H1 (cell line): ENCODE data around the gene ZNF92. TPM values are rescaled to one million over a fixed set of nuclear protein-coding genes. Genes with fewer than 3 reads are reported as not detected.

ENCODE experiments used
- ASH2L ChIP-seq: fragments of 200-600, 300-600 bp; sonication (generic); IDR thresholded peaks from one replicate; pipeline ENCODE4 v1.7.1; 2017; ENCODE audit warnings: low read length
- BCL11A ChIP-seq, 2 experiments: IDR thresholded peaks; one replicate each; pipeline ENCODE4 v1.6.1; 2011; ENCODE audit warnings: low read depth in 2 of 2, low read length in 2 of 2, mild to moderate bottlenecking in 2 of 2
- CHD7 ChIP-seq: fragments of 300-600 bp; sonication (generic); IDR thresholded peaks from 2 replicates; pipeline ENCODE4 v1.7.1; 2012; ENCODE audit warnings: low read length, moderate library complexity, mild to moderate bottlenecking, inconsistent platforms; ENCODE audit not compliant: insufficient replicate concordance
- JUND ChIP-seq: IDR thresholded peaks from 2 replicates; pipeline ENCODE4 v1.6.1; 2011; ENCODE audit warnings: mild to moderate bottlenecking, improper control_type of control experiment, low read length
- SIRT6 ChIP-seq: IDR thresholded peaks from one replicate; pipeline ENCODE4 v1.7.1; 2012; ENCODE audit warnings: low read length, inconsistent platforms
- SIX5 ChIP-seq: IDR thresholded peaks from 2 replicates; pipeline ENCODE4 v1.6.1; 2011; ENCODE audit warnings: mild to moderate bottlenecking, low read depth, low read length
- SP4 ChIP-seq: IDR thresholded peaks from 2 replicates; pipeline ENCODE4 v1.6.1; 2012; ENCODE audit warnings: low read length, inconsistent platforms
- TCF12 ChIP-seq: IDR thresholded peaks from 2 replicates; pipeline ENCODE4 v1.6.1; 2011; ENCODE audit warnings: low read depth, mild to moderate bottlenecking, low read length
- polyA plus RNA-seq, 7 experiments: library from polyadenylated mRNA; depleted of rRNA in 3 of 7; stranded (reverse) in 5 of 7; unstranded in 2 of 7; fragments of >200 nt in 5 of 7; fragments of 200-250 nt in 2 of 7; gene quantifications; 1 replicate in 5 of 7; 2 replicates in 1 of 7; 4 replicates in 1 of 7; pipeline versions ENCODE4 v1.2.1 to v1.2.3, GENCODE V29; 2011 to 2013; ENCODE audit warnings: missing spikeins in 2 of 7, mixed read lengths in 2 of 7
- total RNA-seq: library from RNA; stranded (reverse); fragmentation: NEBNext Ultra II Directional; extraction: Animal tissue kit (Norgen Biotek cat#: 25700); gene quantifications from 2 replicates; pipeline ENCODE4 v1.2.1, GENCODE V29; 2021

The ZNF92 gene
- total and polyA plus RNA-seq, 2 of the 8 experiments (the other 6 are each of a cell fraction or from before 2014, with no cell fraction given) = 2.8 to 39.8 TPM

GRCh38 chr7:65325793-65326432 is 47.7 kb upstream of the ZNF92 start (continued):
- TF ChIP-seq CHD7 = no peak
- no peak for TF ChIP-seq TCF12
- TF ChIP-seq SIRT6 = no peak
- TF ChIP-seq ASH2L = no peak
- TF ChIP-seq SIX5 = no peak
- no peak for TF ChIP-seq SP4
- no peak for TF ChIP-seq BCL11A (IDR thresholded peaks at IDR 0.05; ENCODE audit: low read depth in 2 of 2, low read length in 2 of 2)
- TF ChIP-seq JUND = no peak
- TF ChIP-seq, all 59 proteins: peak for 0
